ENCODE data around the gene SNX32.

The SNX32 gene

GRCh38 chr11:65871811-65872548 lies 38.2 kb downstream of the SNX32 start:
- Histone ChIP-seq H3K27me3 (ENCODE audit: insufficient read depth, insufficient read length) (no peaks in the 10 kb centered on the region), H3K4me3 (ENCODE audit: insufficient read length, low read depth) (peak overlapping the region; percentile 64), H3K9ac (ENCODE audit: insufficient read length, low read depth) (peak overlapping the region; percentile 68), H3K36me3 (ENCODE audit: insufficient read depth, insufficient read length, low read length) (peaks cover 41% of the 10 kb centered on the region), H3K4me1 (ENCODE audit: insufficient read depth, insufficient read length) (peaks cover 21% of the 10 kb centered on the region), H3K9me3 (ENCODE audit: insufficient read depth, low read length) (no peaks in the 10 kb centered on the region)
- no peak for DNase-seq (ENCODE audit: low read depth, low spot score)
- TF ChIP-seq YY1 (IDR thresholded peaks at IDR 0.05; ENCODE audit: insufficient read depth, insufficient read length): no peak
- TF ChIP-seq ZNF274 (IDR thresholded peaks at IDR 0.05; ENCODE audit: low read depth, low read length): no peak
- TF ChIP-seq SUZ12 (IDR thresholded peaks at IDR 0.05; ENCODE audit: extremely low read depth, insufficient read depth, insufficient read length): no peak

GRCh38 chr11:65872586-65873317 lies 39.0 kb downstream of the SNX32 start, which contains the start of gene EFEMP2:
EFEMP2 (minus strand) TSS chr11:65872800; CDS start chr11:65872354, 446 bp downstream.
- peaks cover 18% of the 10 kb centered on the region for H3K4me1 ChIP-seq (ENCODE audit: insufficient read depth, insufficient read length)
- peak within 1 kb of the TSS; percentile 77 for H3K9ac ChIP-seq (ENCODE audit: insufficient read length, low read depth)
- H3K9me3 ChIP-seq (ENCODE audit: insufficient read depth, low read length): no peaks in the 10 kb centered on the region
- H3K27me3 ChIP-seq (ENCODE audit: insufficient read depth, insufficient read length): no peaks in the 10 kb centered on the region
- no peak for TF ChIP-seq ZNF274 (IDR thresholded peaks at IDR 0.05; ENCODE audit: low read depth, low read length)
- no peak for TF ChIP-seq YY1 (IDR thresholded peaks at IDR 0.05; ENCODE audit: insufficient read depth, insufficient read length)
- TF ChIP-seq SUZ12 (IDR thresholded peaks at IDR 0.05; ENCODE audit: extremely low read depth, insufficient read depth, insufficient read length): no peak
- peak within 1 kb of the TSS; percentile 64 for H3K4me3 ChIP-seq (ENCODE audit: insufficient read length, low read depth)
- no peak for DNase-seq (ENCODE audit: low read depth, low spot score)
- peaks cover 38% of the 10 kb centered on the region for H3K36me3 ChIP-seq (ENCODE audit: insufficient read depth, insufficient read length, low read length)

GRCh38 chr11:65873318-65874156 lies 39.8 kb downstream of the SNX32 start:
- Histone ChIP-seq H3K36me3 (ENCODE audit: insufficient read depth, insufficient read length, low read length) (peaks cover 31% of the 10 kb centered on the region), H3K9me3 (ENCODE audit: insufficient read depth, low read length) (no peaks in the 10 kb centered on the region), H3K27me3 (ENCODE audit: insufficient read depth, insufficient read length) (no peaks in the 10 kb centered on the region), H3K9ac (ENCODE audit: insufficient read length, low read depth) (peak overlapping the region; percentile 58), H3K4me3 (ENCODE audit: insufficient read length, low read depth) (peak overlapping the region; percentile 64), H3K4me1 (ENCODE audit: insufficient read depth, insufficient read length) (peaks cover 18% of the 10 kb centered on the region)
- DNase-seq (ENCODE audit: low read depth, low spot score): peak; percentile 82
- TF ChIP-seq SUZ12 (IDR thresholded peaks at IDR 0.05; ENCODE audit: extremely low read depth, insufficient read depth, insufficient read length) (no peak), ZNF274 (IDR thresholded peaks at IDR 0.05; ENCODE audit: low read depth, low read length) (no peak), YY1 (IDR thresholded peaks at IDR 0.05; ENCODE audit: insufficient read depth, insufficient read length) (no peak)

GRCh38 chr11:65879617-65880016 lies 45.9 kb downstream of the SNX32 start, which contains the start of gene CTSW:
CTSW (plus strand) TSS chr11:65879837; CDS start chr11:65879855, 18 bp downstream.
- Histone ChIP-seq H3K36me3 (ENCODE audit: insufficient read depth, insufficient read length, low read length) (peaks cover 40% of the 10 kb centered on the region), H3K9me3 (ENCODE audit: insufficient read depth, low read length) (peaks cover 3% of the 10 kb centered on the region; the same call in 1 of the 2 replicates), H3K4me1 (ENCODE audit: insufficient read depth, insufficient read length) (peaks cover 3% of the 10 kb centered on the region), H3K9ac (ENCODE audit: insufficient read length, low read depth) (no peak within 1 kb of the TSS), H3K27me3 (ENCODE audit: insufficient read depth, insufficient read length) (no peaks in the 10 kb centered on the region), H3K4me3 (ENCODE audit: insufficient read length, low read depth) (no peak within 1 kb of the TSS)
- TF ChIP-seq SUZ12 (IDR thresholded peaks at IDR 0.05; ENCODE audit: extremely low read depth, insufficient read depth, insufficient read length) (no peak), ZNF274 (IDR thresholded peaks at IDR 0.05; ENCODE audit: low read depth, low read length) (no peak), YY1 (IDR thresholded peaks at IDR 0.05; ENCODE audit: insufficient read depth, insufficient read length) (no peak)
- DNase-seq (ENCODE audit: low read depth, low spot score): no peak

GRCh38 chr11:65880027-65880426 lies 46.3 kb downstream of the SNX32 start:
- no peak for TF ChIP-seq ZNF274 (IDR thresholded peaks at IDR 0.05; ENCODE audit: low read depth, low read length)
- no peak for TF ChIP-seq YY1 (IDR thresholded peaks at IDR 0.05; ENCODE audit: insufficient read depth, insufficient read length)
- TF ChIP-seq SUZ12 (IDR thresholded peaks at IDR 0.05; ENCODE audit: extremely low read depth, insufficient read depth, insufficient read length): no peak
- DNase-seq (ENCODE audit: low read depth, low spot score): no peak
- Histone ChIP-seq H3K4me3 (ENCODE audit: insufficient read length, low read depth) (no peak overlapping the region), H3K9ac (ENCODE audit: insufficient read length, low read depth) (no peak overlapping the region), H3K36me3 (ENCODE audit: insufficient read depth, insufficient read length, low read length) (peaks cover 44% of the 10 kb centered on the region), H3K27me3 (ENCODE audit: insufficient read depth, insufficient read length) (no peaks in the 10 kb centered on the region), H3K9me3 (ENCODE audit: insufficient read depth, low read length) (peaks cover 7% of the 10 kb centered on the region; the same call in 1 of the 2 replicates), H3K4me1 (ENCODE audit: insufficient read depth, insufficient read length) (peaks cover 7% of the 10 kb centered on the region)

GRCh38 chr11:65880844-65881421 lies 47.2 kb downstream of the SNX32 start:
- H3K36me3 ChIP-seq (ENCODE audit: insufficient read depth, insufficient read length, low read length): peaks cover 52% of the 10 kb centered on the region
- H3K27me3 ChIP-seq (ENCODE audit: insufficient read depth, insufficient read length): no peaks in the 10 kb centered on the region
- DNase-seq (ENCODE audit: low read depth, low spot score): no peak
- no peak for TF ChIP-seq YY1 (IDR thresholded peaks at IDR 0.05; ENCODE audit: insufficient read depth, insufficient read length)
- TF ChIP-seq SUZ12 (IDR thresholded peaks at IDR 0.05; ENCODE audit: extremely low read depth, insufficient read depth, insufficient read length): no peak
- no peak for TF ChIP-seq ZNF274 (IDR thresholded peaks at IDR 0.05; ENCODE audit: low read depth, low read length)
- no peak overlapping the region for H3K4me3 ChIP-seq (ENCODE audit: insufficient read length, low read depth)
- peaks cover 15% of the 10 kb centered on the region; the same call in 1 of the 2 replicates for H3K9me3 ChIP-seq (ENCODE audit: insufficient read depth, low read length)
- H3K9ac ChIP-seq (ENCODE audit: insufficient read length, low read depth): peak overlapping the region; percentile 16
- H3K4me1 ChIP-seq (ENCODE audit: insufficient read depth, insufficient read length): peaks cover 7% of the 10 kb centered on the region

Data from NT2/D1 (cell line).